EL (cell line): Measurements from ENCODE around the gene SRD5A1.

Source experiments
- DNase-seq: peaks from one replicate; pipeline ENCODE4 v3.0.0-alpha.2; 2016

SRD5A1 gene

GRCh38 chr5:6715271-6715670 is 82.0 kb downstream of the SRD5A1 start:
- no peak for DNase-seq

DNA sequence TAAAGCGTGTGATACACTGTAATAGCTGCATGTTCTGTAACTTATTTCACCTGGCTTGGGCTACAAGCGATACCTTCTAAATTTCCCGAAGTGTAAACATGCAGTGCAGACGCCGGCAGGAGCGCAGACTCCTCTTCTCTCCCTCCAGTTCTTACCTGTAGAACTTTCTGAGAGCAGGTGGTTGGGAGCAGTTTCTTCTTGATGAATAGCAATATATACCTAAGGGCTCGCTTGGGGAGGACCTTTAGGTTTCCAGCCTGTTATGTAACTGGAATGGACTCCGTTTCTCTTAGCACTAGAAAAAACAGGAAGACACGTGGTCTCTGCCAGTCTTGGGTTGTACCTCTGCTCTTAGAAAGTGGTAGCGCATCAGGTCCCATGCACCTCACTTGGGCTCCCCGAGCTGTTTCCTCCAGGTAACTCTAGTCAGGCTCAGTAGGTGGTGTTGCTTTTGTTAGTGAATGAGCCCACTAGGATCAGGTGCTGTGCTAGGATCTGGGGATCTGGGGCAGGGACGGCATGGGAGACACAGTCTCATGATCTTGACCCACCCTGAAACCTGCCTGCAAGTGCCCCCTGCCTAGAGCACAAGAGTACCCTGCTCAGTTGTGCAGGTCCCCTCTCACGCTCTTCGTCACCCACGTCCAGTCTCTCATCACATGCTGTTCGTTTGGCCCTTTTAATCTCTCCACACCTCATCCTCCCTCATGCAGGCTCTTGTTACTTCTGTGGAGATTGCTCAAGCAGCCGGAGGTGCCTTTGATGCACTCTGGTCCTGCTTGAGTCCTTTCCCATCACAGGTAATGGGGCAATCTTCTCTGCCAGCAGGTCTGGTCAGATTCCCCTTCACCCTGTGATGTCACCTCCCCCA is 82.8 kb downstream of the SRD5A1 start:
- no peak for DNase-seq

- DNase-seq: no peak
These were observed 83.4 kb downstream of the SRD5A1 start for GRCh38 chr5:6716629-6717149.

DNA sequence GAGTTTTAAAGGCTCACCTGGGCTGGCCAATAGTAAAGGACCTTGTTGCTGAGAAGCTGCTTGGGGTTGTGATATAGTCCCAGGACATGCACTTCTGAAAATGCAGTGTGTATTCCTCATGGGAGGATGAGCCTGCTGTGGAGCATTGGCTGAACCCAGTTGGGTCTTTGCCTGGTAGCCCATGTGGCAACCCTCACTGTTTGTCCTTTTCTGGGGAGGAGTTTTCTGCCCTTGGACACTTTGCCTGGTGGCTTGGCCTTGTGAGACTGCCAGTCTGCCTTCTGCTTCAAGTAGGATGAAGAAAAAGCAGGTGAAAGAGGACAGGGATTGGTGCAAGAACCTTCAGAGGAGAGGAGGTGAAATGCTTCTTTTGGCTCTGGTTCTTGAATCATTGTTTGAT is 84.0 kb downstream of the SRD5A1 start:
- no peak for DNase-seq

DNA sequence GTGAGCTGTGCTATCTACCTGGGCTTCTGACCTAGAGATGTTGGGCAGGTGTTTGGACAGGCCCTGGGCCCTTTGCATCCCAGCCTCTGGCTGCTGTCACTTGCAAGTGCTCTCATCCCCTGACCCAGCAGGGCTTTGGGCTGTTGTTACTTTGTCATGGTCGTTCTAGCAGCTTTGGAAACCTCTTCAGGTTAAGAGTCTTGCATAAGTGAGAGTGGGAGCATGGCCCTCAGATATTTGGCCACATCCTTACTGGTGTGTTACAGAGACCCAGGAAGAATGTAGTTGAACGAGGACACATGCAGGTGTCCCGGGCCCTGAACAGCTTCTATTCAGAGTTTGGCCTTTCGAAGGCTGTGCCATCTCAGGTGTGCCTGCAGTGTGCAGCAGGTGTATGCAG is 84.4 kb downstream of the SRD5A1 start:
- DNase-seq: no peak

GRCh38 chr5:6718161-6718681 is 85.0 kb downstream of the SRD5A1 start:
- DNase-seq: no peak

DNA sequence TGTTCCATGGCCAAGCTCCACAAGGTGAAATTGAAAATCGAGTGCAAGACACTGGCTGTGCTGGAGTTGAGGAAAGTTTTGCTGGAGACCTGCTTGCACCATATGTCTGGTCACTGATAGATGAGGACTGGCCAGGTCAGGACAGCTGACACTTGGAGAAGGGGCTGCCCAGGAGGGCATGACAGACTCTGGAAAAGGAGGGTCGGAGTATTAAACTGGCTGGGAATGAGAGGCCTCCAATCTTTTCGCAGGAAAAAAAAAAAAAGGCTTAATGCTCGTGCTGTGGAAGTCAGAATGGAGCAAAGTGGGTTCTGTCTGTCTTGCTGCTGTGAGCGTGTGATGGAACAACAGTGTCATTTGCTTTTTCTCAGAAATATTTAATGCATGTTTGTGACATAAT is 85.5 kb downstream of the SRD5A1 start:
- DNase-seq: no peak

DNA sequence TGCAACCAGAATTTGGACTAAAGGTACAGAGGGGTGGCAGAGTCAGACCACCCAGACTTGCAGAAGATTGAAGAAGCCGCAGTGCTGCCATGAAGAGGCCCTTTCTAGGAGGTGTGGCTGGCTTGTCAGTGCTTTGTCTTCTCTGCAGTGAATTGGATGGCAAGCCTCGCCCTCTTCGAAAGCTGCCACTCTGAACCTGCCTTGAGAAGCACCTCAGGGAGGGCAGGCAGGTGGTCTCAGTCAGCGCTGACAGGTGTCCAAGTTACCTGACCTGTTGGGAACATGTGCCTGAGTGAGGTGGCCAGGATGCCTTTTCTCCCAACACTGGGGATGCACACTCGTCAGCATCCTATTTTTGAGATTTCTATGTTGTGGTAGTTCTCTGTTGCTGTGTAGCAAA is 86.2 kb downstream of the SRD5A1 start:
- DNase-seq: no peak

- DNase-seq: no peak
These were observed 86.8 kb downstream of the SRD5A1 start for GRCh38 chr5:6719896-6720560.

- DNase-seq: no peak
These were observed 87.3 kb downstream of the SRD5A1 start for GRCh38 chr5:6720561-6720921.

DNA sequence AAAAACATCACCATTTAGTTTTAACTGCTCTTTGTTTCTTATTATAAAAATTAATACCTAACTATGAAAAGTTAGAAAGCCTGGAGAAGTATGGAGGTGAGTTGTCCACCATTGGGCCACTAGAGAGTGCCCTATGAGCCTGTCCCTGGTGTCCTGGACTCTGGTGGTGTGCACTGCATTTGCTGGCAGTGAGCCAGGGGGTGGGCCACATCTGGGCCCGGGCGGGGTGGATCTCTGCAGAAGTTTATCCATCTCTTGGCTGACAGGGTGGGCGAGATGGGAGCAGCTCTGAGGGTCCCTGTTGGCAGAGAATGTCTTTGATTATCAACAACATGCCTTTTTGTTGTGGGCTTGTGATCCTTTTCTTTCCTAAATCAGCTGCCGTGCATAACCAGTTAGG is 88.2 kb downstream of the SRD5A1 start:
- no peak for DNase-seq

DNA sequence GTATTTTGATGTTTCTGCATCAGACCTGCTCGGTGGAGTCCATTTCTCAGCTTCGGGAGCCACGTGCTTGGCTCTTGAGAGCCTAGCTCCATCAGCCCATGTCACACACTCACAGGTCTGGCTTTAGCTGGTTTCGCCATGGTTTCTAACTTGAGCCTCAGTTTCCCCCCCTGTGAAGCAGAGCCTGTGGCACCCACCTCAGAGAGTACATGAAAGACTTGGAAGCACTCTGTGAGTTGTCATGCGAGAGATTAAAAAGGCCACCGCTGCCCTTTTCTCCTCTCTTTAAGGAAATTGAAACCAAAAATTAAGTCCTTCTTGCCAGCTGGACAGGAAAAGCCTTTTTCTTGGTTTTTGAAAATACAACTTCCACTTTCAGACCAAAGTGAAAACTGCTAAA is 88.8 kb downstream of the SRD5A1 start:
- peak; percentile 23 for DNase-seq

- DNase-seq: no peak
These were observed 90.0 kb downstream of the SRD5A1 start for GRCh38 chr5:6723122-6723815.

DNA sequence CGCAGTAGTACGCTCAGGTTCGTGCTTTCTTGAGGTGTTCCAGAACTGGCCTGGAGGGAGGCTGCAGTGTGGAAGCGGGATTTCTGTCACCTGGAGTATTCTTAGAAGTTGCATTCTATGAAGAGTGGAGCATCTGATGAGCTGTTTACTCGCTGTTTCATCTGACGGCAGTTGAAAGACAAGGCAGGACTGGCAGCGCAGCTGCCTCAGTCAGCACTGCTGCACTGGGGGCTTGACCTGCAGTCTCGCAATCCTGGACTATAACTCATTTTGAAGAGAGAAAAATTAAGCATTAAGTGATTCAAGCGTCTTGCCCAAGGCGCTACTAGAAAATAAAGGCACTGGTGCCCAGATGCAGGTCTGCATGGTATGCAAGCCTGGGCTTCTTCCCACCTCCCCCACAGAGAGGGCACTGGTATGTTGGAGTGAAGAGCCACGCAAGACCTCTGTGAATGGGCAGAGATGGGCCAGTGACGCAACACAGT is 90.6 kb downstream of the SRD5A1 start:
- DNase-seq: no peak
